ENCODE data around the gene ANAPC13.

The ANAPC13 gene

GRCh38 chr3:134481166-134481565, 4.6 kb downstream of the ANAPC13 start:
- no peak for DNase-seq

- no peak for DNase-seq
These were observed 5.2 kb downstream of the ANAPC13 start for GRCh38 chr3:134480546-134480945.

GRCh38 chr3:134477938-134478337, 7.8 kb downstream of the ANAPC13 start:
- DNase-seq = no peak

- DNase-seq = no peak
These were observed 8.8 kb downstream of the ANAPC13 start for GRCh38 chr3:134477002-134477401.

GRCh38 chr3:134476306-134476705, 9.5 kb downstream of the ANAPC13 start:
- DNase-seq = no peak

GRCh38 chr3:134474956-134475355, 10.8 kb downstream of the ANAPC13 start:
- no peak for DNase-seq

GRCh38 chr3:134473868-134474546, 11.8 kb downstream of the ANAPC13 start:
- peak; percentile 95 for DNase-seq

GRCh38 chr3:134472831-134473230, 13.0 kb downstream of the ANAPC13 start:
- DNase-seq = no peak

GRCh38 chr3:134471521-134472193, 14.1 kb downstream of the ANAPC13 start:
- DNase-seq = no peak

- DNase-seq = no peak
These were observed 17.3 kb downstream of the ANAPC13 start for GRCh38 chr3:134468519-134468918.

- DNase-seq = no peak
These were observed 19.5 kb downstream of the ANAPC13 start for GRCh38 chr3:134466331-134466730.

- no peak for DNase-seq
These were observed 21.0 kb downstream of the ANAPC13 start for GRCh38 chr3:134464689-134465365.

- no peak for DNase-seq
These were observed 21.6 kb downstream of the ANAPC13 start for GRCh38 chr3:134464064-134464688.

GRCh38 chr3:134463676-134464063, 22.1 kb downstream of the ANAPC13 start:
- no peak for DNase-seq

- no peak for DNase-seq
These were observed 23.3 kb downstream of the ANAPC13 start for GRCh38 chr3:134462331-134462941.

- DNase-seq = no peak
These were observed 24.8 kb downstream of the ANAPC13 start for GRCh38 chr3:134460965-134461364.

- no peak for DNase-seq
These were observed 26.2 kb downstream of the ANAPC13 start for GRCh38 chr3:134459562-134459961.

- DNase-seq = no peak
These were observed 27.3 kb downstream of the ANAPC13 start for GRCh38 chr3:134458406-134458945.

GRCh38 chr3:134457376-134458074, 28.3 kb downstream of the ANAPC13 start:
- no peak for DNase-seq

- no peak for DNase-seq
These were observed 32.2 kb downstream of the ANAPC13 start for GRCh38 chr3:134453631-134454030.

- no peak for DNase-seq
These were observed 35.8 kb downstream of the ANAPC13 start for GRCh38 chr3:134449951-134450350.

- DNase-seq = no peak
These were observed 36.5 kb downstream of the ANAPC13 start for GRCh38 chr3:134449277-134449676.
